B cell (primary cell): ENCODE data around the gene KYAT1. TPM values are rescaled to one million over a fixed set of nuclear protein-coding genes. Genes with fewer than 3 reads are reported as not detected.

Experiments used
- ATAC-seq: fragments of 200-7000 bp; cut with Tn5 transposase; one replicate; pipeline ENCODE4 v1.10.0; 2021; ENCODE audit warnings: low read depth, mild to moderate bottlenecking, moderate number of reproducible peaks, moderate library complexity
- CTCF ChIA-PET: fragments of 350-600 bp; sonication (Branson Sonifier 250); formaldehyde crosslinking; loops from one replicate; lab custom pipeline; 2021; ENCODE audit warnings: antibody characterized with exemption, inconsistent platforms; lab: Charles Lee
- POLR2A ChIA-PET: fragments of 350-600 bp; sonication (Branson Sonifier 250); formaldehyde crosslinking; loops from one replicate; lab custom pipeline; 2021; ENCODE audit warnings: antibody characterized with exemption; lab: Charles Lee
- DNase-seq: peaks from one replicate; pipeline ENCODE4 v3.0.0; 2013
- H2AFZ ChIP-seq: 2 replicates; pipeline ENCODE4 v1.6.1; 2012; ENCODE audit warnings: mild to moderate bottlenecking, low read depth, low read length; ENCODE audit not compliant: insufficient read depth, poor library complexity, severe bottlenecking
- H3K27ac ChIP-seq, 2 donors: 1 replicate in 1 of 2; 2 replicates in 1 of 2; pipeline ENCODE4 v1.5.1; 2012 to 2013; ENCODE audit warnings: low read length in 2 of 2, mild to moderate bottlenecking in 2 of 2, moderate library complexity in 1 of 2
- H3K27me3 ChIP-seq, 4 experiments: fragments of 200-600 bp in 1 of 4; sonication (generic) in 1 of 4; replicated peaks in 1 of 4; 1 replicate in 2 of 4; 2 replicates in 2 of 4; pipeline versions ENCODE4 v1.6.1 to v1.7.0; 2013 to 2016; ENCODE audit warnings: low read length in 3 of 4, mild to moderate bottlenecking in 2 of 4, mixed read lengths in 1 of 4, moderate library complexity in 1 of 4; ENCODE audit not compliant: insufficient read depth in 4 of 4, control insufficient read depth in 3 of 4; ENCODE audit errors: control extremely low read depth in 1 of 4
- H3K36me3 ChIP-seq, 2 experiments: replicated peaks in 1 of 2; 1 replicate in 1 of 2; 2 replicates in 1 of 2; pipeline versions ENCODE4 v1.6.1 to v1.7.1; 2013; ENCODE audit warnings: low read length in 1 of 2; ENCODE audit not compliant: insufficient read depth in 2 of 2, control insufficient read depth in 1 of 2; ENCODE audit errors: control extremely low read depth in 1 of 2, extremely low read depth in 1 of 2
- H3K4me1 ChIP-seq, 2 donors: fragments of 200-600 bp in 1 of 2; sonication (generic) in 1 of 2; 1 replicate in 1 of 2; 2 replicates in 1 of 2; pipeline versions ENCODE4 v1.5.1 to v1.6.1; 2013 to 2017; ENCODE audit warnings: low read length in 2 of 2; ENCODE audit not compliant: control insufficient read depth in 2 of 2, insufficient read depth in 2 of 2
- H3K4me2 ChIP-seq: replicated peaks from 2 replicates; pipeline ENCODE3; 2012; ENCODE audit warnings: mild to moderate bottlenecking, low read depth, low read length; ENCODE audit not compliant: poor library complexity, severe bottlenecking
- H3K4me3 ChIP-seq, 5 experiments: fragments of 200-600 bp in 1 of 5; sonication (generic) in 1 of 5; 1 replicate in 3 of 5; 2 replicates in 2 of 5; pipeline versions ENCODE4 v1.5.1 to v1.7.0; 2011 to 2016; ENCODE audit warnings: low read length in 4 of 5, mild to moderate bottlenecking in 4 of 5, low read depth in 2 of 5, control low read depth in 1 of 5, moderate library complexity in 1 of 5; ENCODE audit not compliant: insufficient read depth in 1 of 5; ENCODE audit errors: control extremely low read depth in 1 of 5, extremely low read depth in 1 of 5
- H3K79me2 ChIP-seq: fragments of 200-600 bp; sonication (generic); one replicate; pipeline ENCODE4 v1.6.0; 2016; ENCODE audit warnings: low read length; ENCODE audit not compliant: control insufficient read depth, insufficient read depth
- H3K9ac ChIP-seq: fragments of 200-600 bp; sonication (generic); 2 replicates; pipeline ENCODE4 v1.6.1; 2017; ENCODE audit warnings: mild to moderate bottlenecking, low read length, moderate library complexity
- H3K9me3 ChIP-seq, 3 donors: one replicate each; pipeline versions ENCODE4 v1.6.1 to v1.7.1; 2013; ENCODE audit warnings: low read length in 2 of 3; ENCODE audit not compliant: control insufficient read depth in 2 of 3, insufficient read depth in 1 of 3; ENCODE audit errors: control extremely low read depth in 1 of 3
- H4K20me1 ChIP-seq: 2 replicates; pipeline ENCODE4 v1.6.0; 2012; ENCODE audit warnings: mild to moderate bottlenecking, low read length; ENCODE audit not compliant: insufficient read depth, control insufficient read depth, poor library complexity, severe bottlenecking
- H3K27ac Mint-ChIP-seq: one replicate; pipeline ENCODE4 v1.8.0; 2021; ENCODE audit warnings: mixed read lengths
- H3K27me3 Mint-ChIP-seq: one replicate; pipeline ENCODE4 v1.8.0; 2021; ENCODE audit warnings: mixed read lengths
- H3K4me1 Mint-ChIP-seq: one replicate; pipeline ENCODE4 v1.8.0; 2021; ENCODE audit warnings: mixed read lengths
- H3K4me3 Mint-ChIP-seq: one replicate; pipeline ENCODE4 v1.8.0; 2021; ENCODE audit warnings: mixed read lengths
- H3K9me3 Mint-ChIP-seq: one replicate; pipeline ENCODE4 v1.8.0; 2022; ENCODE audit warnings: mixed read lengths; ENCODE audit not compliant: insufficient read depth
- EZH2 ChIP-seq: IDR thresholded peaks from 2 replicates; pipeline ENCODE4 v1.6.1; 2012; ENCODE audit warnings: borderline replicate concordance, low read depth, mild to moderate bottlenecking, moderate library complexity, low read length; ENCODE audit not compliant: insufficient read depth, poor library complexity, severe bottlenecking
- WGBS: methylation state at CpG from one replicate; pipeline ENCODE4 v1.1.5; 2013; ENCODE audit warnings: missing lambda C conversion rate; ENCODE audit not compliant: insufficient coverage; 5-methylcytosine and 5-hydroxymethylcytosine counted together
- intact Hi-C: fragments of 100-400 bp; cut with micrococcal nuclease; formaldehyde crosslinking; loops from one replicate; pipeline ENCODE4 v1.10.0; 2022
- polyA plus RNA-seq: library from polyadenylated mRNA; depleted of rRNA; stranded (reverse); fragments of >200 nt; gene quantifications from 2 replicates; pipeline ENCODE4 v1.2.3, GENCODE V29; 2012
- total RNA-seq, 2 donors: library from RNA; stranded (reverse); fragments of 120-200 nt in 1 of 2; gene quantifications; 1 replicate in 1 of 2; 2 replicates in 1 of 2; pipeline versions ENCODE4 v1.2.3 to v1.2.4, GENCODE V29; 2013 to 2022
- TF ChIP-seq, protein P1 (sequence below): fragments of 200-600 bp; IDR thresholded peaks from one replicate; pipeline ENCODE4 v1.8.0; 2022; ENCODE audit warnings: antibody characterized with exemption, mild to moderate bottlenecking

The KYAT1 gene
- total and polyA plus RNA-seq, 2 donors (not counting 1 experiment from before 2014, with no cell fraction given), result 7.0 to 16.2 TPM

- peak overlapping the region; percentile 55 for H3K4me3 Mint-ChIP-seq
- Histone ChIP-seq H3K9ac (no peak overlapping the region), H3K27me3 (no peaks in the 10 kb centered on the region), H3K27ac (no peak overlapping the region), H3K9me3 (peaks cover 0 to 9% (median 0%) of the 10 kb centered on the region in 3 donors), H3K36me3 (peaks cover 0 to 26% of the 10 kb centered on the region in 2 experiments), H4K20me1 (no peaks in the 10 kb centered on the region), H3K4me1 (peaks cover 5 to 16% of the 10 kb centered on the region in 2 donors), H3K79me2 (no peaks in the 10 kb centered on the region), H2AFZ (no peak overlapping the region), H3K4me3 (no peak overlapping the region), H3K4me2 (no peak overlapping the region)
- 93% methylated on average over 24 of the region's 24 CpGs for WGBS
- CTCF ChIA-PET, result no interaction called here
- ATAC-seq (no peak), DNase-seq (peak; percentile 11)
- H3K4me1 Mint-ChIP-seq, result peaks cover 14% of the 10 kb centered on the region
- H3K27ac Mint-ChIP-seq, result no peak overlapping the region
- TF ChIP-seq EZH2, result no peak
- TF ChIP-seq, protein P1, sequence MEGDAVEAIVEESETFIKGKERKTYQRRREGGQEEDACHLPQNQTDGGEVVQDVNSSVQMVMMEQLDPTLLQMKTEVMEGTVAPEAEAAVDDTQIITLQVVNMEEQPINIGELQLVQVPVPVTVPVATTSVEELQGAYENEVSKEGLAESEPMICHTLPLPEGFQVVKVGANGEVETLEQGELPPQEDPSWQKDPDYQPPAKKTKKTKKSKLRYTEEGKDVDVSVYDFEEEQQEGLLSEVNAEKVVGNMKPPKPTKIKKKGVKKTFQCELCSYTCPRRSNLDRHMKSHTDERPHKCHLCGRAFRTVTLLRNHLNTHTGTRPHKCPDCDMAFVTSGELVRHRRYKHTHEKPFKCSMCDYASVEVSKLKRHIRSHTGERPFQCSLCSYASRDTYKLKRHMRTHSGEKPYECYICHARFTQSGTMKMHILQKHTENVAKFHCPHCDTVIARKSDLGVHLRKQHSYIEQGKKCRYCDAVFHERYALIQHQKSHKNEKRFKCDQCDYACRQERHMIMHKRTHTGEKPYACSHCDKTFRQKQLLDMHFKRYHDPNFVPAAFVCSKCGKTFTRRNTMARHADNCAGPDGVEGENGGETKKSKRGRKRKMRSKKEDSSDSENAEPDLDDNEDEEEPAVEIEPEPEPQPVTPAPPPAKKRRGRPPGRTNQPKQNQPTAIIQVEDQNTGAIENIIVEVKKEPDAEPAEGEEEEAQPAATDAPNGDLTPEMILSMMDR, result no peak
- no peaks in the 10 kb centered on the region for H3K9me3 Mint-ChIP-seq
- POLR2A ChIA-PET, result interaction anchor here (0.8 kb wide), 1 partner anchor 9 kb away, joined by 3 read pairs; no protein-coding TSS in a partner anchor
- H3K27me3 Mint-ChIP-seq, result no peaks in the 10 kb centered on the region
- intact Hi-C loops, result no loop called here
Observed at GRCh38 chr9:128820665-128821583, 60.8 kb downstream of the KYAT1 start.
